ENCODE measurements around the gene UNC5A. TPM values are rescaled to one million over a fixed set of nuclear protein-coding genes. Genes with fewer than 3 reads are reported as not detected.

UNC5A gene
- total and polyA plus RNA-seq, 9 of the 15 experiments (the other 6 are each of a cell fraction or from before 2014, with no cell fraction given) = not detected

DNA sequence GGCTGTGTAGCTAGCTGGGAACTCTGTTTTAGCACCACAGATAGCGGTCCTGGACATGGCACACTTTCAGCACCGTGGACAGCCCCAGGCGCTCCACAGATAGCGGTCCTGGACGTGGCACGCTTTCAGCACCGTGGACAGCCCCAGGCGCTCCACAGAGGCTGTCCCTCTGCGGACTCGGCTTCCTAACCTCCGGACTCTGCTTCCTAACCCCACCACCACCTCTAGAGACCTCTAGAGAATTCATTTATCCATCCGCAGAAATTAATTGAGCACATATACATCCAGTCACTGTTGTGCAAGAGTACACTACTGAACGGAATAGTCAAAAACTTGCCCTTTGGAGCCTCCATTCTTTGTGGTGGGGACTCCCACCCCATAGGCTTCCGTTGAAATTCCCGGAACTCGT, 27.4 kb downstream of the UNC5A start (continued):
- TF ChIP-seq NCOA4 (IDR thresholded peaks at IDR 0.05; ENCODE audit: partially characterized antibody) (no peak), U2AF1 (optimal IDR thresholded peaks at IDR 0.05; ENCODE audit: low read depth, low read length) (no peak), NFIX (CRISPR knock-in tag; IDR thresholded peaks at IDR 0.05; ENCODE audit: low read depth) (no peak), TEAD4 (IDR thresholded peaks at IDR 0.05; ENCODE audit: low read length) (peak; percentile 43; the same call in 1 of the 2 replicates), TEAD4 (CRISPR knock-in tag; IDR thresholded peaks at IDR 0.05; ENCODE audit: borderline replicate concordance) (peak; percentile 98), TEAD2 (tag; IDR thresholded peaks at IDR 0.05) (peak; percentile 65; the same call in 1 of the 2 replicates), TEAD1 (CRISPR knock-in tag; IDR thresholded peaks at IDR 0.05) (peak; percentile 90 to 99), DIDO1 (tag; IDR thresholded peaks at IDR 0.05; ENCODE audit: low read depth) (no peak), HDAC1 (IDR thresholded peaks at IDR 0.05) (peak; percentile 79 to 99; a peak in 3 of 4 replicates), NCOA6 (IDR thresholded peaks at IDR 0.05) (peak; percentile 99), WHSC1 (IDR thresholded peaks at IDR 0.05; ENCODE audit: low read length) (no peak), ZNF197 (CRISPR knock-in tag; IDR thresholded peaks at IDR 0.05; ENCODE audit: low read depth) (peak; percentile 98), BHLHE40 (IDR thresholded peaks at IDR 0.05; ENCODE audit: low read length) (peak; percentile 89), SMAD2 (IDR thresholded peaks at IDR 0.05; ENCODE audit: low read depth, low read length) (no peak), ZNF12 (CRISPR knock-in tag; IDR thresholded peaks at IDR 0.05) (peak; percentile 93), RBM22 (IDR thresholded peaks at IDR 0.05; ENCODE audit: low read depth, low read length, poor library complexity, severe bottlenecking) (no peak), KDM2B (CRISPR knock-in tag; IDR thresholded peaks at IDR 0.05) (0 out of 2 replicates have a peak, but pooled peaks have one; percentile 39), CBFB (CRISPR knock-in tag; IDR thresholded peaks at IDR 0.05) (peak; percentile 55; the same call in 1 of the 2 replicates), ZNF347 (CRISPR knock-in tag; IDR thresholded peaks at IDR 0.05; ENCODE audit: low read depth) (no peak), YBX1 (IDR thresholded peaks at IDR 0.05) (no peak)
- TF ChIP-seq, protein P1, sequence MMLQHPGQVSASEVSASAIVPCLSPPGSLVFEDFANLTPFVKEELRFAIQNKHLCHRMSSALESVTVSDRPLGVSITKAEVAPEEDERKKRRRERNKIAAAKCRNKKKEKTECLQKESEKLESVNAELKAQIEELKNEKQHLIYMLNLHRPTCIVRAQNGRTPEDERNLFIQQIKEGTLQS (IDR thresholded peaks at IDR 0.05) = no peak
- TF ChIP-seq, protein P1 (CRISPR knock-in tag; conservative IDR thresholded peaks at IDR 0.05) = peak; percentile 93
- TF ChIP-seq, protein P2, sequence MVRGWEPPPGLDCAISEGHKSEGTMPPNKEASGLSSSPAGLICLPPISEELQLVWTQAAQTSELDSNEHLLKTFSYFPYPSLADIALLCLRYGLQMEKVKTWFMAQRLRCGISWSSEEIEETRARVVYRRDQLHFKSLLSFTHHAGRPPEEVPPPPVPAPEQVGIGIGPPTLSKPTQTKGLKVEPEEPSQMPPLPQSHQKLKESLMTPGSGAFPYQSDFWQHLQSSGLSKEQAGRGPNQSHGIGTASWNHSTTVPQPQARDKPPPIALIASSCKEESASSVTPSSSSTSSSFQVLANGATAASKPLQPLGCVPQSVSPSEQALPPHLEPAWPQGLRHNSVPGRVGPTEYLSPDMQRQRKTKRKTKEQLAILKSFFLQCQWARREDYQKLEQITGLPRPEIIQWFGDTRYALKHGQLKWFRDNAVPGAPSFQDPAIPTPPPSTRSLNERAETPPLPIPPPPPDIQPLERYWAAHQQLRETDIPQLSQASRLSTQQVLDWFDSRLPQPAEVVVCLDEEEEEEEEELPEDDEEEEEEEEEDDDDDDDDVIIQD (CRISPR knock-in tag; IDR thresholded peaks at IDR 0.05) = peak; percentile 51; the same call in 1 of the 2 replicates
- TF ChIP-seq, protein P3, sequence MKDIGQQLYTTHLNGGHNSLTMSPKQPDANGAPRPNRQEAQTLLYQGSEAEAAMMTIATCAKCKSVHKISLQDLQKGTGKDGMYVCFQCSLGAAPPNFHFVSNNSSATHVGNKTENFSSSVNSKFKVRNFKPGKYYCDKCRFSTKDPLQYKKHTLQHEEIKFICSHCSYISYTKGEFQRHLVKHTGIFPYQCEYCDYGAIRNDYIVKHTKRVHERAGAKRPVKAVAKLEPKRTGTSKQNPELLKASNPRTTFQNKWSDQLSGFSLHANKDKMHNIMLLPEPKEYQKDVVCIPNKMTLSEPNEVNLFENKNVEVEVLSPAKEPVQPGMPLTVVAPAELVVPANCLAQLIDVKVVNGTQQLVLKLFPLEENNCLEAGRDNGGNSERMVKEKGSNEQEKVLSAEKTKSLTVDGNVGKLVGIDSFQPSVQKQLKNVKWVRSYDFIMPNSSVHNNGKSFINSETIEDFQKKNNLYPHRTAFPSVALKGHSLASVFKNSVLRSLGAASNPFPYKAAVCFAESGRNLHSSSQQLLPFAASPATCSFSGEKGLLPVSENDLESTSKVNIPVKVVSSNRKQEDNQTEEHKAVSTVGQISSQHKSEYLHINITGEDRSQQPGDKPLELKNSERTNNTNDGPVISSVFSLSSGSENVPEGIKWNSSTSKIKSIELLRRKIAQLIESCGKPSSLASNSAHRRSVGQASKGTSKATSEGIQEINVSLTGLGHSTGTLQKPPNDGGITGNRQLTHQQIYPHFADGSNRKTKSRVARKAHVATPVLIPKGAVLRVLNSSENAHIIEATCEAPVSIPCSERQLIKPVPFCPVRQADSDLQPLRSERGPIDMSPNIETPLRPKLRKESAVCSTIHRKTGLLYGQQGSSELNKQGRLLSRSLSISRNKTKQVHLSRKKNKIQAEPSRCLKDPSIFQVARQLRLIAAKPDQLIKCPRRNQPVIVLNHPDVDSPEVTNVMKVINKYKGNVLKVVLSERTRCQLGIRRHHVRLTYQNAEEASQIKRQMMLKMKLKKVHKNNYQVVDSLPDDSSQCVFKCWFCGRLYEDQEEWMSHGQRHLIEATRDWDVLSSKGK (CRISPR knock-in tag; IDR thresholded peaks at IDR 0.05) = no peak
